ENCODE measurements around the gene ERVFRD-1.

Gene ERVFRD-1

DNA sequence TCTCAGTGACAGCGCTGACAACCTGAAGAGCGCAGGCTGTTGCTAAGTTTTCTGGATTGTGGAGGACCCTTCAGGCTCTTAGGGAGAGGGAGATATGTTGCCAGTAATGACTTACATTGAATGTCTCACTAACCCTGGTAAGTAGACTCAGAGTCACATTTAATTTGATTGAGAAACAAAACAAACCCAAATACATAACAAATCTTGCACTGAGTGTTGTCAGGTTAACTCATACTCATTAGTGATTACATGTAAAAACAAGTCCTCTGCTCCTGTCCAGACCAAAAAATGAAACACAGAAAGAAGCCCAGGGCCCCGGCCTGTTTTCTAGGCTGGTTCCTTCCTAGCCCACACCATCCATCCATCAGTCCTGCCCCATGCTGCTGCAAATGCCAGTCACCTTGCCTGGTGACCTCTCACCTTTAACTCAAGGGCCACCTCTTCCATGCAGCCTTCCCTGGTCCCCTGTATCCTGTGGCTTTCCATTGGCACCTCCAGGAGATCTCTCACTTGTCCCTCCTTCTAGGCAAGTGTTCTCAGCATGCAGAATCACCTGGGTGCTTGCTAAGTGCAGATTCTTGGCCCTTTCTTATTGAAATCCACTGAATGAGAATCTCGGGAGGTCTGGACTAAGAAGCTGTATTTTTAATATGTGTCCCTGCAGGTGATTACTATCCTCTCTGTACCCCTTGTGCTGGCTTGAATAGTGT is 34.7 kb upstream of the ERVFRD-1 start:
- no peak overlapping the region for H3K4me3 ChIP-seq (replicated peaks; ENCODE audit: low read depth, low read length)
- no peak for DNase-seq (ENCODE audit: low read depth)
- TF ChIP-seq CTCF (IDR thresholded peaks at IDR 0.05; ENCODE audit: low read length, missing control alignments): no peak

DNA sequence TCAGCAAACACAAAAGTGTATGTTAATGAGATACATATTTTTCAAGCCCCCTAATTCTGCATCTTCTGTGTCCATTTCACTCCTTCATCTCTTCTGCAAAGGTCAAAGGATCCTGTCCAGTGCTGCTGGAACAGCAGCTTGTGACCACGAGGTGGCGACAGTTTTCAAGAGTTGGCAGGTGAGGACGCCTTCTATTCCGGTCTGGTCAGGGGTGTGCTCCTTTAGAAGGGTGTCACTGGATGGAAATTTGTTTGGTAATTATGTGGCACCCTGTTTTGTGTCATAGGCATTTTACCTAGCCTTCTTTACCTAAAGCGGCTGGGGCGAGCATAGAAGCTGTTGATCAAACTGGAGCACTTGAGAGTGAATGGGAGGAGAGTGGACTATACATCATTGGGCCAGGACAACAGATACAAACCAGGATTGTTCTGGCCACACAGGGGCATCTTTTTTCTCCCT is 32.9 kb upstream of the ERVFRD-1 start:
- H3K4me3 ChIP-seq (replicated peaks; ENCODE audit: low read depth, low read length): no peak overlapping the region
- peak; percentile 99 for TF ChIP-seq CTCF (IDR thresholded peaks at IDR 0.05; ENCODE audit: low read length, missing control alignments)
- peak; percentile 84 for DNase-seq (ENCODE audit: low read depth)

GRCh38 chr6:11143394-11144371 is 32.2 kb upstream of the ERVFRD-1 start:
- no peak overlapping the region for H3K4me3 ChIP-seq (replicated peaks; ENCODE audit: low read depth, low read length)
- TF ChIP-seq CTCF (IDR thresholded peaks at IDR 0.05; ENCODE audit: low read length, missing control alignments): no peak
- DNase-seq (ENCODE audit: low read depth): peak; percentile 92

- TF ChIP-seq CTCF (IDR thresholded peaks at IDR 0.05; ENCODE audit: low read length, missing control alignments): no peak
- H3K4me3 ChIP-seq (replicated peaks; ENCODE audit: low read depth, low read length): no peak overlapping the region
- DNase-seq (ENCODE audit: low read depth): no peak
Measured at GRCh38 chr6:11142296-11143027, 30.9 kb upstream of the ERVFRD-1 start.

DNA sequence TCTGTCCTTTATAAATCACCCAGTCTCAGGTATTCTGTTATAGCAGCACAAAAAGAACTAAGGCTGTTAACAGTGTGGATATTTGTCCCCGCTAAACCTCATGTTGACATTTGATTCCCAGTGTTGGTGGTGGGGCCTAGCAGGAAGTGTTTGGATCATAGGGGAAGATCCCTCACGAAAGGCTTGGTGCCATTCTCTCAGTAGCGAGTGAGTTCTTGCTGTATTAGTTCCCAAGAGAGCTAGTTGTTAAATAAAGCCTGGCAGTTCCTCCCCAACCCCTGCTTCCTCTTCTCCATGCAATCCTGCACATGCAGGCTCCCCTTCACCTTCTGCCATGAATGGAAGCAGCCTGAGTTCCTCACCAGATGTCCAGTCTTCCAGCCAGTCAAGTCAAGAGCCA is 29.8 kb upstream of the ERVFRD-1 start:
- DNase-seq (ENCODE audit: low read depth): no peak
- H3K4me3 ChIP-seq (replicated peaks; ENCODE audit: low read depth, low read length): no peak overlapping the region
- no peak for TF ChIP-seq CTCF (IDR thresholded peaks at IDR 0.05; ENCODE audit: low read length, missing control alignments)

DNA sequence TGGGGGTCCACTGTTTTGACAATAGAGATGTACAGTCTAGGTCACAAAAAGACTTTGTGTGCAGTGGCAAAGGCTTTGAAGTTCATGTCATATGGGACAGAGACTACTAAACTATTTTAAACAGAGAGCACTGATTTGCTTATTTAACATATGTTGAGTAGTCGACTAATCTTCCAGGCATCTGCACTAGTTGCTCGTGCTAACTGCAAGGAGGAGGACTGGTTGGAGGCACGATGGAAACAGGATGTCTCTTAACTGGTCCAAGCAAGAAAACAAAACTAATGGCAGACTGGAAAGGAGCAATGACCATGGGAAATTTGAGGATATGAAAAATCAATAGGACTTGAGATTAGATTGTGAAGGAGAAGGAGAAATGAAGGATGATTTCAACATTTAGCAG is 28.5 kb upstream of the ERVFRD-1 start:
- DNase-seq (ENCODE audit: low read depth): no peak
- TF ChIP-seq CTCF (IDR thresholded peaks at IDR 0.05; ENCODE audit: low read length, missing control alignments): no peak
- H3K4me3 ChIP-seq (replicated peaks; ENCODE audit: low read depth, low read length): no peak overlapping the region
